B cell (primary cell): Measurements from ENCODE around the gene ADAMTSL4. TPM values are rescaled to one million over a fixed set of nuclear protein-coding genes. Genes with fewer than 3 reads are reported as not detected.
A peak's percentile ranks its signal among the peaks of the same experiment; 100 is the strongest.

Source experiments
- ATAC-seq: fragments of 200-7000 bp; cut with Tn5 transposase; one replicate; pipeline ENCODE4 v1.10.0; 2021; ENCODE audit warnings: low read depth, mild to moderate bottlenecking, moderate number of reproducible peaks, moderate library complexity
- CTCF ChIA-PET: fragments of 350-600 bp; sonication (Branson Sonifier 250); formaldehyde crosslinking; loops from one replicate; lab custom pipeline; 2021; ENCODE audit warnings: antibody characterized with exemption, inconsistent platforms; lab: Charles Lee
- POLR2A ChIA-PET: fragments of 350-600 bp; sonication (Branson Sonifier 250); formaldehyde crosslinking; loops from one replicate; lab custom pipeline; 2021; ENCODE audit warnings: antibody characterized with exemption; lab: Charles Lee
- DNase-seq: peaks from one replicate; pipeline ENCODE4 v3.0.0; 2013
- H2AFZ ChIP-seq: 2 replicates; pipeline ENCODE4 v1.6.1; 2012; ENCODE audit warnings: mild to moderate bottlenecking, low read depth, low read length; ENCODE audit not compliant: insufficient read depth, poor library complexity, severe bottlenecking
- H3K27ac ChIP-seq, 2 donors: 1 replicate in 1 of 2; 2 replicates in 1 of 2; pipeline ENCODE4 v1.5.1; 2012 to 2013; ENCODE audit warnings: low read length in 2 of 2, mild to moderate bottlenecking in 2 of 2, moderate library complexity in 1 of 2
- H3K27me3 ChIP-seq, 4 experiments: fragments of 200-600 bp in 1 of 4; sonication (generic) in 1 of 4; replicated peaks in 1 of 4; 1 replicate in 2 of 4; 2 replicates in 2 of 4; pipeline versions ENCODE4 v1.6.1 to v1.7.0; 2013 to 2016; ENCODE audit warnings: low read length in 3 of 4, mild to moderate bottlenecking in 2 of 4, mixed read lengths in 1 of 4, moderate library complexity in 1 of 4; ENCODE audit not compliant: insufficient read depth in 4 of 4, control insufficient read depth in 3 of 4; ENCODE audit errors: control extremely low read depth in 1 of 4
- H3K36me3 ChIP-seq, 2 experiments: replicated peaks in 1 of 2; 1 replicate in 1 of 2; 2 replicates in 1 of 2; pipeline versions ENCODE4 v1.6.1 to v1.7.1; 2013; ENCODE audit warnings: low read length in 1 of 2; ENCODE audit not compliant: insufficient read depth in 2 of 2, control insufficient read depth in 1 of 2; ENCODE audit errors: control extremely low read depth in 1 of 2, extremely low read depth in 1 of 2
- H3K4me1 ChIP-seq, 2 donors: fragments of 200-600 bp in 1 of 2; sonication (generic) in 1 of 2; 1 replicate in 1 of 2; 2 replicates in 1 of 2; pipeline versions ENCODE4 v1.5.1 to v1.6.1; 2013 to 2017; ENCODE audit warnings: low read length in 2 of 2; ENCODE audit not compliant: control insufficient read depth in 2 of 2, insufficient read depth in 2 of 2
- H3K4me2 ChIP-seq: replicated peaks from 2 replicates; pipeline ENCODE3; 2012; ENCODE audit warnings: mild to moderate bottlenecking, low read depth, low read length; ENCODE audit not compliant: poor library complexity, severe bottlenecking
- H3K4me3 ChIP-seq, 5 experiments: fragments of 200-600 bp in 1 of 5; sonication (generic) in 1 of 5; 1 replicate in 3 of 5; 2 replicates in 2 of 5; pipeline versions ENCODE4 v1.5.1 to v1.7.0; 2011 to 2016; ENCODE audit warnings: low read length in 4 of 5, mild to moderate bottlenecking in 4 of 5, low read depth in 2 of 5, control low read depth in 1 of 5, moderate library complexity in 1 of 5; ENCODE audit not compliant: insufficient read depth in 1 of 5; ENCODE audit errors: control extremely low read depth in 1 of 5, extremely low read depth in 1 of 5
- H3K79me2 ChIP-seq: fragments of 200-600 bp; sonication (generic); one replicate; pipeline ENCODE4 v1.6.0; 2016; ENCODE audit warnings: low read length; ENCODE audit not compliant: control insufficient read depth, insufficient read depth
- H3K9ac ChIP-seq: fragments of 200-600 bp; sonication (generic); 2 replicates; pipeline ENCODE4 v1.6.1; 2017; ENCODE audit warnings: mild to moderate bottlenecking, low read length, moderate library complexity
- H3K9me3 ChIP-seq, 3 donors: one replicate each; pipeline versions ENCODE4 v1.6.1 to v1.7.1; 2013; ENCODE audit warnings: low read length in 2 of 3; ENCODE audit not compliant: control insufficient read depth in 2 of 3, insufficient read depth in 1 of 3; ENCODE audit errors: control extremely low read depth in 1 of 3
- H4K20me1 ChIP-seq: 2 replicates; pipeline ENCODE4 v1.6.0; 2012; ENCODE audit warnings: mild to moderate bottlenecking, low read length; ENCODE audit not compliant: insufficient read depth, control insufficient read depth, poor library complexity, severe bottlenecking
- H3K27ac Mint-ChIP-seq: one replicate; pipeline ENCODE4 v1.8.0; 2021; ENCODE audit warnings: mixed read lengths
- H3K27me3 Mint-ChIP-seq: one replicate; pipeline ENCODE4 v1.8.0; 2021; ENCODE audit warnings: mixed read lengths
- H3K4me1 Mint-ChIP-seq: one replicate; pipeline ENCODE4 v1.8.0; 2021; ENCODE audit warnings: mixed read lengths
- H3K4me3 Mint-ChIP-seq: one replicate; pipeline ENCODE4 v1.8.0; 2021; ENCODE audit warnings: mixed read lengths
- H3K9me3 Mint-ChIP-seq: one replicate; pipeline ENCODE4 v1.8.0; 2022; ENCODE audit warnings: mixed read lengths; ENCODE audit not compliant: insufficient read depth
- CTCF ChIP-seq: fragments of 200-600 bp; IDR thresholded peaks from one replicate; pipeline ENCODE4 v1.8.0; 2022; ENCODE audit warnings: antibody characterized with exemption, mild to moderate bottlenecking
- EZH2 ChIP-seq: IDR thresholded peaks from 2 replicates; pipeline ENCODE4 v1.6.1; 2012; ENCODE audit warnings: borderline replicate concordance, low read depth, mild to moderate bottlenecking, moderate library complexity, low read length; ENCODE audit not compliant: insufficient read depth, poor library complexity, severe bottlenecking
- WGBS: methylation state at CpG from one replicate; pipeline ENCODE4 v1.1.5; 2013; ENCODE audit warnings: missing lambda C conversion rate; ENCODE audit not compliant: insufficient coverage; 5-methylcytosine and 5-hydroxymethylcytosine counted together
- intact Hi-C: fragments of 100-400 bp; cut with micrococcal nuclease; formaldehyde crosslinking; loops from one replicate; pipeline ENCODE4 v1.10.0; 2022
- polyA plus RNA-seq: library from polyadenylated mRNA; depleted of rRNA; stranded (reverse); fragments of >200 nt; gene quantifications from 2 replicates; pipeline ENCODE4 v1.2.3, GENCODE V29; 2012
- total RNA-seq, 2 donors: library from RNA; stranded (reverse); fragments of 120-200 nt in 1 of 2; gene quantifications; 1 replicate in 1 of 2; 2 replicates in 1 of 2; pipeline versions ENCODE4 v1.2.3 to v1.2.4, GENCODE V29; 2013 to 2022

Gene ADAMTSL4
- total and polyA plus RNA-seq, 2 donors (not counting 1 experiment from before 2014, with no cell fraction given), result 0.70 TPM; not detected in 1

- peak; percentile 99 for ATAC-seq
- POLR2A ChIA-PET, result interaction anchor here (0.6 to 2.4 kb wide), 9 partner anchors 14 to 628 kb away, joined by 3 to 24 read pairs (median 5); partner anchors contain the start of genes ENSA, RPRD2 and TARS2
These were observed 33.7 kb upstream of the ADAMTSL4 start, which contains the start of gene FALEC for GRCh38 chr1:150515328-150516049. Gene FALEC, plus strand, starts transcription at chr1:150515752.

More at GRCh38 chr1:150515328-150516049, 33.7 kb upstream of the ADAMTSL4 start, which contains the start of gene FALEC:
- peak within 1 kb of the TSS; percentile 59 to 78 for H3K27ac ChIP-seq
- H3K9ac ChIP-seq, result peak within 1 kb of the TSS; percentile 76
- CTCF ChIA-PET, result interaction anchor here (0.9 to 3.3 kb wide), 6 partner anchors 17 to 259 kb away, joined by 3 to 11 read pairs (median 4); no protein-coding TSS in a partner anchor
- TF ChIP-seq CTCF (no peak), EZH2 (no peak)
- H3K4me2 ChIP-seq, result peak within 1 kb of the TSS; percentile 95
- H3K4me3 ChIP-seq, result peak within 1 kb of the TSS; percentile 50 to 86 (median 80)
- peak within 1 kb of the TSS; percentile 98 for H2AFZ ChIP-seq
- no peaks in the 10 kb centered on the region for H3K9me3 ChIP-seq
- Mint-ChIP-seq H3K4me1 (peaks cover 25% of the 10 kb centered on the region), H3K4me3 (peak within 1 kb of the TSS; percentile 90), H3K9me3 (no peaks in the 10 kb centered on the region), H3K27ac (peak within 1 kb of the TSS; percentile 83), H3K27me3 (no peaks in the 10 kb centered on the region)
- H3K4me1 ChIP-seq, result peaks cover 22 to 26% of the 10 kb centered on the region in 2 donors
- peaks cover 3% of the 10 kb centered on the region for H3K79me2 ChIP-seq
- intact Hi-C loops, result loop anchor here (1.0 to 5.0 kb wide), 6 partner anchors 28 to 261 kb away; partner anchors contain the start of genes ENSA, GOLPH3L and TARS2
- DNase-seq, result peak; percentile 94
- H3K27me3 ChIP-seq, result no peaks in the 10 kb centered on the region
- no peaks in the 10 kb centered on the region for H3K36me3 ChIP-seq
- H4K20me1 ChIP-seq, result no peaks in the 10 kb centered on the region
- WGBS, result under 1% methylated on average over 52 of the region's 54 CpGs
